Keratinocyte (primary cell): ENCODE data around the gene SGK2. TPM values are rescaled to one million over a fixed set of nuclear protein-coding genes. Genes with fewer than 3 reads are reported as not detected.

ENCODE experiments used
- DNase-seq: peaks from one replicate; pipeline ENCODE4 v3.0.0-alpha.2; 2011; ENCODE audit warnings: low read depth, missing footprints, low spot score
- FAIRE-seq: peaks from 2 replicates; lab custom pipeline; 2011; peaks lifted over from hg19 to GRCh38; lab: Jason Lieb, UNC
- H2AFZ ChIP-seq: 2 replicates; pipeline ENCODE4 v1.6.0; 2012; ENCODE audit warnings: low read length, control low read depth, inconsistent platforms; ENCODE audit not compliant: control insufficient read depth
- H3K27ac ChIP-seq: 2 replicates; pipeline ENCODE4 v1.5.1; 2011; ENCODE audit warnings: low read length; ENCODE audit not compliant: control insufficient read depth, insufficient read depth
- H3K27me3 ChIP-seq: 3 replicates; pipeline ENCODE4 v1.6.0; 2011; ENCODE audit warnings: low read length; ENCODE audit not compliant: control insufficient read depth, insufficient read depth; ENCODE audit errors: extremely low read depth
- H3K36me3 ChIP-seq, 2 experiments: 2 replicates in 1 of 2; 3 replicates in 1 of 2; pipeline ENCODE4 v1.5.1; 2011; ENCODE audit warnings: low read length in 2 of 2, mild to moderate bottlenecking in 1 of 2; ENCODE audit not compliant: control insufficient read depth in 2 of 2, insufficient read depth in 2 of 2; ENCODE audit errors: extremely low read depth in 1 of 2
- H3K4me1 ChIP-seq: 3 replicates; pipeline ENCODE4 v1.5.1; 2011; ENCODE audit warnings: low read length; ENCODE audit not compliant: control insufficient read depth, insufficient read depth; ENCODE audit errors: extremely low read depth
- H3K4me2 ChIP-seq: 3 replicates; pipeline ENCODE4 v1.6.0; 2011; ENCODE audit warnings: low read depth, low read length; ENCODE audit not compliant: control insufficient read depth, insufficient read depth; ENCODE audit errors: extremely low read depth
- H3K4me3 ChIP-seq, 3 experiments: fragments of 200-600 bp in 1 of 3; sonication (generic) in 1 of 3; 2 replicates in 2 of 3; 3 replicates in 1 of 3; pipeline ENCODE4 v1.5.1; 2011 to 2016; ENCODE audit warnings: low read length in 3 of 3, mild to moderate bottlenecking in 3 of 3, control low read depth in 2 of 3, inconsistent platforms in 1 of 3, low read depth in 1 of 3, mixed read lengths in 1 of 3, mixed run types in 1 of 3, moderate library complexity in 1 of 3; ENCODE audit not compliant: control insufficient read depth in 2 of 3, insufficient read depth in 2 of 3; ENCODE audit errors: extremely low read depth in 1 of 3
- H3K79me2 ChIP-seq: 2 replicates; pipeline ENCODE4 v1.6.0; 2012; ENCODE audit warnings: low read length; ENCODE audit not compliant: control insufficient read depth, insufficient read depth
- H3K9ac ChIP-seq: 3 replicates; pipeline ENCODE4 v1.6.0; 2011; ENCODE audit warnings: low read length; ENCODE audit not compliant: control insufficient read depth, insufficient read depth; ENCODE audit errors: extremely low read depth
- H3K9me1 ChIP-seq: 3 replicates; pipeline ENCODE4 v1.6.0; 2011; ENCODE audit warnings: low read length; ENCODE audit not compliant: control insufficient read depth, insufficient read depth; ENCODE audit errors: extremely low read depth
- H3K9me3 ChIP-seq: 2 replicates; pipeline ENCODE4 v1.5.1; 2012; ENCODE audit warnings: low read depth, low read length; ENCODE audit not compliant: control insufficient read depth
- H4K20me1 ChIP-seq: 3 replicates; pipeline ENCODE4 v1.6.0; 2011; ENCODE audit warnings: low read length; ENCODE audit not compliant: control insufficient read depth, insufficient read depth; ENCODE audit errors: extremely low read depth
- CTCF ChIP-seq, 3 experiments: IDR thresholded peaks in 1 of 3; conservative IDR thresholded peaks in 1 of 3; optimal IDR thresholded peaks in 1 of 3; 2 replicates in 2 of 3; 3 replicates in 1 of 3; pipeline versions ENCODE3 to v1.5.1; 2011; ENCODE audit warnings: low read length in 3 of 3, mild to moderate bottlenecking in 3 of 3, moderate library complexity in 2 of 3, control low read depth in 1 of 3, inconsistent platforms in 1 of 3; ENCODE audit not compliant: insufficient read depth in 2 of 3; ENCODE audit errors: extremely low read depth in 1 of 3
- EZH2 ChIP-seq: IDR thresholded peaks from one replicate; pipeline ENCODE4 v1.6.1; 2012; ENCODE audit warnings: inconsistent platforms, mild to moderate bottlenecking, low read length, moderate library complexity
- dilution Hi-C: fragments of 300-500 bp; cut with MboI; formaldehyde crosslinking; loops from one replicate; pipeline ENCODE4 v1.7.0; 2020; ENCODE audit warnings: low sequenced_read_pairs; ENCODE audit not compliant: extremely low pct_ligation_motif_present
- polyA plus RNA-seq, 5 experiments: library from polyadenylated mRNA; depleted of rRNA in 3 of 5; stranded (reverse) in 3 of 5; stranded (forward) in 1 of 5; unstranded in 1 of 5; fragments of >200 nt; gene quantifications; 1 replicate in 1 of 5; 2 replicates in 3 of 5; 3 replicates in 1 of 5; pipeline versions ENCODE4 v1.2.1 to v1.2.3, GENCODE V29; 2011 to 2012; ENCODE audit warnings: missing spikeins in 2 of 5, low read depth in 1 of 5, low replicate concordance in 1 of 5

The SGK2 gene
- polyA plus RNA-seq, 1 donor (not counting 4 experiments of a cell fraction or from before 2014, with no cell fraction given): 0.12 TPM

- dilution Hi-C loops: no loop called here
- H3K27me3 ChIP-seq: no peaks in the 10 kb centered on the region
- H3K9me3 ChIP-seq: no peaks in the 10 kb centered on the region
- no peak for FAIRE-seq
- H3K9ac ChIP-seq: no peak overlapping the region
- H3K27ac ChIP-seq: no peak overlapping the region
- H3K4me1 ChIP-seq: no peaks in the 10 kb centered on the region
- H3K4me3 ChIP-seq: no peak overlapping the region
- H3K4me2 ChIP-seq: no peak overlapping the region
- H4K20me1 ChIP-seq: no peaks in the 10 kb centered on the region
- H3K9me1 ChIP-seq: no peaks in the 10 kb centered on the region
- H3K79me2 ChIP-seq: no peaks in the 10 kb centered on the region
- no peak for DNase-seq
- peaks cover 0 to 3% of the 10 kb centered on the region in 2 experiments for H3K36me3 ChIP-seq
- H2AFZ ChIP-seq: no peak overlapping the region
- TF ChIP-seq EZH2 (no peak), CTCF (optimal IDR thresholded peaks at IDR 0.05 in 1 of 3, IDR thresholded peaks at IDR 0.05 in 1 of 3, conservative IDR thresholded peaks at IDR 0.05 in 1 of 3; ENCODE audit: extremely low read depth in 1 of 3, insufficient read depth in 2 of 3, low read length in 3 of 3) (no peak)
Observed at GRCh38 chr20:43542674-43543073, 16.2 kb upstream of the SGK2 start.

DNA sequence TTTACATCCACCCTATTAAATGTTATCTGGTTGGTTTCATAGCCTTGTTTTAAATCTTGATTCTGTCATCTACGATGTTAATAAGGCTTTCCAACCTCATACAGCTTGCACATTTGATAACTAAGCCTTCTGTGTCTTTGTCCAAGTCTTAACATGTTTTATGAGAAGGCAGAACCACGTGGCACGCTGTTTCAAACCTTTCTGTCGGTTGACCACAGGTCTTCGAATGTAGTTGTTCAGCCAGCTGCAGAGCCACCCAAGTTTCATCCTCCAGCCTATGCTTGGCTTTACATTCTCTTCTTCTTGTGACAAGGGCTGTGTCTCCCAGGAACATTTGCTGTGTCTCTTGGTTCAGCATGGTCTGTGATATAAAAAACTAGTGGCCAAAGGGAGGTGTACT, 15.7 kb upstream of the SGK2 start:
- peaks cover 0 to 4% of the 10 kb centered on the region in 2 experiments for H3K36me3 ChIP-seq
- no peak overlapping the region for H3K27ac ChIP-seq
- H4K20me1 ChIP-seq: no peaks in the 10 kb centered on the region
- H3K9me3 ChIP-seq: no peaks in the 10 kb centered on the region
- H3K4me1 ChIP-seq: no peaks in the 10 kb centered on the region
- H3K9ac ChIP-seq: no peak overlapping the region
- dilution Hi-C loops: no loop called here
- no peak for TF ChIP-seq CTCF (optimal IDR thresholded peaks at IDR 0.05 in 1 of 3, IDR thresholded peaks at IDR 0.05 in 1 of 3, conservative IDR thresholded peaks at IDR 0.05 in 1 of 3; ENCODE audit: extremely low read depth in 1 of 3, insufficient read depth in 2 of 3, low read length in 3 of 3)
- TF ChIP-seq EZH2: no peak
- H3K9me1 ChIP-seq: no peaks in the 10 kb centered on the region
- no peak for DNase-seq
- H2AFZ ChIP-seq: no peak overlapping the region
- H3K4me3 ChIP-seq: no peak overlapping the region
- H3K27me3 ChIP-seq: no peaks in the 10 kb centered on the region
- H3K79me2 ChIP-seq: no peaks in the 10 kb centered on the region
- H3K4me2 ChIP-seq: no peak overlapping the region
- FAIRE-seq: no peak
